Measurements from ENCODE around the gene IWS1.
"Not testable (repeated sequence)": the region's sequence is repeated elsewhere in the genome, so short reads cannot be mapped to it uniquely, and the experiment has no call there.

Gene IWS1

GRCh38 chr2:127532296-127532695 is 6.0 kb upstream of the IWS1 start:
- POLR2A ChIA-PET, result no interaction called here
- TF ChIP-seq SP1 (IDR thresholded peaks at IDR 0.05) (no peak), FOXK2 (IDR thresholded peaks at IDR 0.05) (no peak), HDGF (IDR thresholded peaks at IDR 0.05; ENCODE audit: borderline replicate concordance) (no peak), LEF1 (IDR thresholded peaks at IDR 0.05; ENCODE audit: borderline replicate concordance) (no peak), L3MBTL2 (conservative IDR thresholded peaks at IDR 0.05) (no peak), ZNF384 (IDR thresholded peaks at IDR 0.05) (no peak), FOXA1 (IDR thresholded peaks at IDR 0.05) (no peak), FOXM1 (IDR thresholded peaks at IDR 0.05; ENCODE audit: borderline replicate concordance) (no peak), TARDBP (IDR thresholded peaks at IDR 0.05) (no peak), ARNT (IDR thresholded peaks at IDR 0.05) (no peak), ELF4 (IDR thresholded peaks at IDR 0.05) (no peak), SUZ12 (IDR thresholded peaks at IDR 0.05) (no peak), PKNOX1 (IDR thresholded peaks at IDR 0.05) (no peak)
- DNase-seq (ENCODE audit: extremely low spot score), result no peak
- CTCF ChIA-PET, result no interaction called here

- DNase-seq (ENCODE audit: extremely low spot score), result no peak
- ChIA-PET CTCF (interaction anchor here (0.6 kb wide), 1 partner anchor 305 kb away, joined by 3 read pairs; no protein-coding TSS in a partner anchor), POLR2A (no interaction called here)
- TF ChIP-seq ARNT (IDR thresholded peaks at IDR 0.05) (no peak), LEF1 (IDR thresholded peaks at IDR 0.05; ENCODE audit: borderline replicate concordance) (no peak), FOXM1 (IDR thresholded peaks at IDR 0.05; ENCODE audit: borderline replicate concordance) (no peak), ZNF384 (IDR thresholded peaks at IDR 0.05) (no peak), PKNOX1 (IDR thresholded peaks at IDR 0.05) (no peak), L3MBTL2 (conservative IDR thresholded peaks at IDR 0.05) (no peak), TARDBP (IDR thresholded peaks at IDR 0.05) (no peak), CTBP1 (IDR thresholded peaks at IDR 0.05; ENCODE audit: borderline replicate concordance) (no peak), ELF4 (IDR thresholded peaks at IDR 0.05) (no peak), FOXA1 (IDR thresholded peaks at IDR 0.05) (no peak), SP1 (IDR thresholded peaks at IDR 0.05) (no peak), HDGF (IDR thresholded peaks at IDR 0.05; ENCODE audit: borderline replicate concordance) (no peak), SUZ12 (IDR thresholded peaks at IDR 0.05) (no peak), BHLHE40 (IDR thresholded peaks at IDR 0.05; ENCODE audit: borderline replicate concordance) (no peak), NFRKB (IDR thresholded peaks at IDR 0.05) (no peak), FOXK2 (IDR thresholded peaks at IDR 0.05) (no peak)
Observed at GRCh38 chr2:127531221-127531648, 4.9 kb upstream of the IWS1 start.

- no peak for DNase-seq (ENCODE audit: extremely low spot score)
- ChIA-PET CTCF (interaction anchor here (0.6 kb wide), 1 partner anchor 305 kb away, joined by 3 read pairs; no protein-coding TSS in a partner anchor), POLR2A (no interaction called here)
- TF ChIP-seq PKNOX1 (IDR thresholded peaks at IDR 0.05) (peak; percentile 72), NFRKB (IDR thresholded peaks at IDR 0.05) (no peak)
Observed at GRCh38 chr2:127530245-127531140, 4.2 kb upstream of the IWS1 start.

GRCh38 chr2:127529416-127529815 is 3.1 kb upstream of the IWS1 start:
- POLR2A ChIA-PET; DNase-seq (ENCODE audit: extremely low spot score): not testable (repeated sequence)
- CTCF ChIA-PET, result interaction anchor here (1.4 kb wide), 1 partner anchor 62 kb away, joined by 6 read pairs; no protein-coding TSS in a partner anchor

GRCh38 chr2:127528487-127528886 is 2.2 kb upstream of the IWS1 start:
- CTCF ChIA-PET, result interaction anchor here (1.4 kb wide), 1 partner anchor 63 kb away, joined by 6 read pairs; no protein-coding TSS in a partner anchor
- TF ChIP-seq LEF1 (IDR thresholded peaks at IDR 0.05; ENCODE audit: borderline replicate concordance) (no peak), ARNT (IDR thresholded peaks at IDR 0.05) (no peak), SUZ12 (IDR thresholded peaks at IDR 0.05) (no peak), PKNOX1 (IDR thresholded peaks at IDR 0.05) (no peak), SP1 (IDR thresholded peaks at IDR 0.05) (no peak), ELF4 (IDR thresholded peaks at IDR 0.05) (no peak), HDGF (IDR thresholded peaks at IDR 0.05; ENCODE audit: borderline replicate concordance) (no peak), ZNF384 (IDR thresholded peaks at IDR 0.05) (no peak), CTBP1 (IDR thresholded peaks at IDR 0.05; ENCODE audit: borderline replicate concordance) (no peak), FOXM1 (IDR thresholded peaks at IDR 0.05; ENCODE audit: borderline replicate concordance) (no peak), FOXK2 (IDR thresholded peaks at IDR 0.05) (no peak), L3MBTL2 (conservative IDR thresholded peaks at IDR 0.05) (no peak), NFRKB (IDR thresholded peaks at IDR 0.05) (no peak), BHLHE40 (IDR thresholded peaks at IDR 0.05; ENCODE audit: borderline replicate concordance) (no peak), FOXA1 (IDR thresholded peaks at IDR 0.05) (no peak), TARDBP (IDR thresholded peaks at IDR 0.05) (no peak)
- POLR2A ChIA-PET, result no interaction called here
- no peak for DNase-seq (ENCODE audit: extremely low spot score)

Data from HEK293T (cell line).